A673 (cell line): ENCODE measurements around the gene SMAD5. TPM values are rescaled to one million over a fixed set of nuclear protein-coding genes. Genes with fewer than 3 reads are reported as not detected.

Experiments used
- BruUV-seq: library from RNA; stranded (reverse); fragments of 400-500 nt; replicated peaks from 2 replicates; lab custom pipeline; 2021; lab: Mats Ljungman, UMichigan
- CTCF ChIA-PET: fragments of 300-600 bp; sonication (Branson Sonifier 250); formaldehyde crosslinking; loops from one replicate; lab custom pipeline; 2022; ENCODE audit warnings: antibody characterized with exemption; lab: Charles Lee
- POLR2A ChIA-PET: fragments of 300-600 bp; sonication (Branson Sonifier 250); formaldehyde crosslinking; loops from one replicate; lab custom pipeline; 2022; ENCODE audit warnings: antibody characterized with exemption; ENCODE audit not compliant: low non-redundant PET; lab: Charles Lee
- DNase-seq: peaks from one replicate; pipeline ENCODE4 v3.0.0-alpha.2; 2015; ENCODE audit warnings: low spot score
- H3K27ac ChIP-seq: fragments of 200-600 bp; sonication (generic); 2 replicates; pipeline ENCODE4 v1.5.1; 2016; ENCODE audit warnings: mixed run types, low read depth, mild to moderate bottlenecking, mixed read lengths, antibody characterized with exemption, low read length; ENCODE audit not compliant: poor library complexity, severe bottlenecking
- H3K27me3 ChIP-seq: fragments of 200-600 bp; sonication (generic); replicated peaks from 2 replicates; pipeline ENCODE4 v1.6.1; 2017; ENCODE audit warnings: mixed run types, low read depth, mild to moderate bottlenecking, mixed read lengths, antibody characterized with exemption, low read length; ENCODE audit not compliant: insufficient read depth, poor library complexity
- H3K36me3 ChIP-seq: fragments of 200-600 bp; sonication (generic); 2 replicates; pipeline ENCODE4 v1.6.1; 2016; ENCODE audit warnings: mixed run types, mild to moderate bottlenecking, mixed read lengths, antibody characterized with exemption, low read length; ENCODE audit not compliant: insufficient read depth, poor library complexity, severe bottlenecking
- H3K4me1 ChIP-seq: fragments of 200-600 bp; sonication (generic); 2 replicates; pipeline ENCODE4 v1.6.1; 2017; ENCODE audit warnings: mixed run types, mild to moderate bottlenecking, mixed read lengths, antibody characterized with exemption, low read length; ENCODE audit not compliant: insufficient read depth, poor library complexity, severe bottlenecking
- H3K4me3 ChIP-seq: fragments of 200-600 bp; sonication (generic); 2 replicates; pipeline ENCODE4 v1.5.1; 2016; ENCODE audit warnings: low read depth, mixed run types, mild to moderate bottlenecking, mixed read lengths, low read length; ENCODE audit not compliant: poor library complexity, severe bottlenecking
- H3K9me3 ChIP-seq: fragments of 200-600 bp; sonication (generic); 2 replicates; pipeline ENCODE4 v1.6.1; 2016; ENCODE audit warnings: mixed run types, low read depth, mild to moderate bottlenecking, mixed read lengths, antibody characterized with exemption, low read length; ENCODE audit not compliant: poor library complexity, severe bottlenecking
- EZH2 ChIP-seq: fragments of 200-600 bp; sonication (generic); IDR thresholded peaks from 2 replicates; pipeline ENCODE4 v1.6.1; 2017; ENCODE audit warnings: borderline replicate concordance, low read depth, mild to moderate bottlenecking, mixed read lengths, antibody characterized with exemption, low read length; ENCODE audit not compliant: poor library complexity, severe bottlenecking
- intact Hi-C: fragments of 100-400 bp; cut with micrococcal nuclease; formaldehyde crosslinking; loops from one replicate; pipeline ENCODE4 v1.10.0; 2022; ENCODE audit not compliant: unreplicated experiment
- total RNA-seq: library from RNA; stranded (reverse); gene quantifications from 2 replicates; pipeline ENCODE4 v1.2.3, GENCODE V29; 2021
- TF ChIP-seq, protein P1 (sequence below): fragments of 300-800, 200-600 bp; sonication (generic); conservative IDR thresholded peaks from 2 replicates; pipeline ENCODE4 v1.5.1; 2017; ENCODE audit warnings: low read depth, mild to moderate bottlenecking, antibody characterized with exemption, low read length, moderate library complexity, mixed read lengths

SMAD5 gene
- total RNA-seq, 1 experiment from 2014 or later = 72.0 TPM

DNA sequence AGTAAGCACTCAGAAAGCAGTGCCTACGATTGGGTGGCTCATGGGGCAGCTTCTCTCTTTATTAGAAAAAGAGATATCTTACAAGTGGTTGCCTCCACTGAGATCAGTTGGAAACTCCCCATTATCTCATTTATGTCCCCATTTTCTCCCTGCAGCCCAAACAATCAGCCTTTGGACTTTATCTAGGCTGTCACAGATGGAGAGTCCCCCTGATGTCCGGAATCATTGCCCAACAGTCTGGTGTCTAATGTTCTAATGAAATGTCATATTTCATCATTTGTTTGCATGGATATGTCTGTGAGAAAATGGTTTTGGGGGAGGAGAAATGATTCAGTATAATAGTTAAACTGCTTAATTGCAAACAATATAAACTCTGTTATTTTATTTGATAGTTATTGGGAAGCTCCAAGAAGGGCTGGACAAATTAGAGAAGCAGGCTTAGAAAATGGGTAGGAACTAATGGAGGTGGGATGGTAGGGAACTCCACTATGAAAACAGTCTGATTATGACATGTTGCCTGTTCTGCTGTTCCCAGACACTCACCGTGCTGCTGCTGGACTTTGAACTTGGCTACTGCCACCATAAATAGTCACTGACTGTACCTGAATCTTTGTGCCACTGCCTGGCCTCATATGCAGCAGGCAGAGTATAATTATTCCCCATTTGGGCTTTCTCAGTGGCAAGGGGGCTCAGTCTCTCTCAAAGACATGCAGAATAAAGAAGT lies 38.3 kb upstream of the SMAD5 start:
- peaks cover 10% of the 10 kb centered on the region for H3K27me3 ChIP-seq
- no peaks in the 10 kb centered on the region for H3K36me3 ChIP-seq
- DNase-seq = no peak
- POLR2A ChIA-PET = no interaction called here
- H3K4me1 ChIP-seq = peaks cover 8% of the 10 kb centered on the region
- H3K4me3 ChIP-seq = no peak overlapping the region
- no TSS peak for BruUV-seq
- intact Hi-C loops = no loop called here
- TF ChIP-seq, protein P1, sequence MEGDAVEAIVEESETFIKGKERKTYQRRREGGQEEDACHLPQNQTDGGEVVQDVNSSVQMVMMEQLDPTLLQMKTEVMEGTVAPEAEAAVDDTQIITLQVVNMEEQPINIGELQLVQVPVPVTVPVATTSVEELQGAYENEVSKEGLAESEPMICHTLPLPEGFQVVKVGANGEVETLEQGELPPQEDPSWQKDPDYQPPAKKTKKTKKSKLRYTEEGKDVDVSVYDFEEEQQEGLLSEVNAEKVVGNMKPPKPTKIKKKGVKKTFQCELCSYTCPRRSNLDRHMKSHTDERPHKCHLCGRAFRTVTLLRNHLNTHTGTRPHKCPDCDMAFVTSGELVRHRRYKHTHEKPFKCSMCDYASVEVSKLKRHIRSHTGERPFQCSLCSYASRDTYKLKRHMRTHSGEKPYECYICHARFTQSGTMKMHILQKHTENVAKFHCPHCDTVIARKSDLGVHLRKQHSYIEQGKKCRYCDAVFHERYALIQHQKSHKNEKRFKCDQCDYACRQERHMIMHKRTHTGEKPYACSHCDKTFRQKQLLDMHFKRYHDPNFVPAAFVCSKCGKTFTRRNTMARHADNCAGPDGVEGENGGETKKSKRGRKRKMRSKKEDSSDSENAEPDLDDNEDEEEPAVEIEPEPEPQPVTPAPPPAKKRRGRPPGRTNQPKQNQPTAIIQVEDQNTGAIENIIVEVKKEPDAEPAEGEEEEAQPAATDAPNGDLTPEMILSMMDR = no peak
- TF ChIP-seq EZH2 = no peak
- no peak overlapping the region for H3K27ac ChIP-seq
- H3K9me3 ChIP-seq = no peaks in the 10 kb centered on the region
- CTCF ChIA-PET = no interaction called here

DNA sequence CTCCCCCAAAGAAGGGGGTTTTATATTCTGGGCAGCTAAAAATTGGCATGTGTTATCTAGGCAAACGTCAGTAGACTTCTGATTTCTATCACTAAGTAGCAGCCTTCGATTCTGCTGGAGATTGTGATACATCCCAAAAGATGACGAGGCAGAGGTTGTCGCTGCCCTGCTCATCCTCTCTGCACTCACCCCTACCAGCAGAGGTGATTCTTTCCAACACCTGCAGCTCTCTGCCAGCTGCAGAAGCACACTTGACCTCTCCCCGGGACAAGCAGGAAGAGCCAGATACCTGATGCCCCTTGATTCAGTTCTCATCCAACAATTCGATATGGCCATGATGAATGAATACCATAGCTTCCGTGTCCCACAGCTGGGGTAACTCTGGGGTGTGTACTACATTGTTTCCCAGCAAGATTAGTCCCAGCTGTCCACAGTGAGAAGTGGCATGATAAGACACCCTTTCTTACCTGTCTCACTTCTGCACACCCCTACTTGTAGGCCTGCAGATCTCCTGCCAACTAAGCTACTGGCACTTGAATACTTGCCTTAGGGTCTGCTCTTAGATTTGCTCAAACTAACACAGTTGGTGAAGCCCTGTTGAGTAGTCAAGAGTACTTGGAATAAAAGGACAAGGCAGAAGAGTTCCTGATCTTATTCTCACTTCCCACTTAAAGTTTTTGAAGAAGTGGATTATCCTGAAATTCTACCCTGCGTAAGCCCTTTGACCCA lies 37.6 kb upstream of the SMAD5 start:
- no TSS peak for BruUV-seq
- Histone ChIP-seq H3K36me3 (no peaks in the 10 kb centered on the region), H3K9me3 (no peaks in the 10 kb centered on the region), H3K27me3 (peaks cover 10% of the 10 kb centered on the region), H3K4me3 (no peak overlapping the region), H3K4me1 (peaks cover 8% of the 10 kb centered on the region), H3K27ac (no peak overlapping the region)
- DNase-seq = no peak
- intact Hi-C loops = no loop called here
- CTCF ChIA-PET = no interaction called here
- TF ChIP-seq EZH2 = no peak
- TF ChIP-seq, protein P1 = no peak
- POLR2A ChIA-PET = no interaction called here

DNA sequence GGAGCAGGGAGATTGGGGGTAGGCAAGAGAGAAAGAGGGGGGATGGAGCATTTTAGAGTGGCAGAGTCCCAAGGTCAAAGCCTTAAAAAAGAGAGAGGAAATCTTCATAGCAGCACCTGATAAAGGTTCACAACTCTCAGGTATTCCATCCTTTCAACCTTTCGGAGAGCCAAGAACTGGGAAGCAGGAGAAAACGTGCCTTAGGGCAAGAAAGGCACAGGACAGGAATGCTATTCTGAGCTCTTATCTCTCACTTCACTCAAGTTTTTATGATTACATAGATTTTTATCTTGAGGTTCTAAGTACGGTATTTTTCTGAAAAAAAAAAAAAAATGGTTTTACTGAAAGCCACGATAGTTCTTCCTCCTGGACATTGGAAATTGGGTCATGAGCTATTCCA lies 34.5 kb upstream of the SMAD5 start:
- POLR2A ChIA-PET = no interaction called here
- Histone ChIP-seq H3K9me3 (no peaks in the 10 kb centered on the region), H3K4me3 (no peak overlapping the region), H3K36me3 (no peaks in the 10 kb centered on the region), H3K27ac (no peak overlapping the region), H3K4me1 (peaks cover 8% of the 10 kb centered on the region), H3K27me3 (peaks cover 10% of the 10 kb centered on the region)
- no peak for DNase-seq
- intact Hi-C loops = no loop called here
- no peak for TF ChIP-seq EZH2
- TF ChIP-seq, protein P1 = no peak
- no TSS peak for BruUV-seq
- CTCF ChIA-PET = no interaction called here
